GM18498 (cell line): Measurements from ENCODE around the gene SHE.

Experiments used
- ATAC-seq: cut with Tn5 transposase; IDR thresholded peaks from one replicate; pipeline ENCODE4 v1.9.1; 2021; ENCODE audit warnings: mild to moderate bottlenecking, moderate library complexity; ENCODE audit not compliant: unreplicated experiment

Gene SHE

GRCh38 chr1:154453161-154453560, 49.1 kb downstream of the SHE start:
- ATAC-seq, result no peak

GRCh38 chr1:154448331-154448811, 53.8 kb downstream of the SHE start:
- no peak for ATAC-seq

GRCh38 chr1:154446789-154447188, 55.4 kb downstream of the SHE start:
- ATAC-seq, result no peak

GRCh38 chr1:154446292-154446691, 55.9 kb downstream of the SHE start:
- ATAC-seq, result no peak

- peak; percentile 69 for ATAC-seq
These were observed 57.2 kb downstream of the SHE start for GRCh38 chr1:154445040-154445472.

GRCh38 chr1:154443274-154444013, 58.8 kb downstream of the SHE start:
- no peak for ATAC-seq

GRCh38 chr1:154442006-154442740, 60.0 kb downstream of the SHE start:
- no peak for ATAC-seq

GRCh38 chr1:154441241-154441888, 60.8 kb downstream of the SHE start:
- ATAC-seq, result no peak

GRCh38 chr1:154440036-154440804, 62.0 kb downstream of the SHE start:
- ATAC-seq, result no peak

GRCh38 chr1:154436433-154436832, 65.8 kb downstream of the SHE start:
- ATAC-seq, result no peak

GRCh38 chr1:154435599-154436200, 66.5 kb downstream of the SHE start:
- ATAC-seq, result no peak

- ATAC-seq, result no peak
These were observed 67.7 kb downstream of the SHE start for GRCh38 chr1:154434346-154435085.

GRCh38 chr1:154433161-154433764, 68.9 kb downstream of the SHE start:
- ATAC-seq, result no peak

GRCh38 chr1:154431586-154432373, 70.4 kb downstream of the SHE start:
- ATAC-seq, result no peak

GRCh38 chr1:154430903-154431302, 71.3 kb downstream of the SHE start:
- no peak for ATAC-seq

GRCh38 chr1:154429841-154430611, 72.2 kb downstream of the SHE start:
- ATAC-seq, result no peak
